HG03460 (cell line): ENCODE data around the gene RYR2.
"Not testable (repeated sequence)": the region's sequence is repeated elsewhere in the genome, so short reads cannot be mapped to it uniquely, and the experiment has no call there.

Experiments used
- ATAC-seq: cut with Tn5 transposase; IDR thresholded peaks from one replicate; pipeline ENCODE4 v1.9.1; 2021; ENCODE audit not compliant: unreplicated experiment

Gene RYR2

DNA sequence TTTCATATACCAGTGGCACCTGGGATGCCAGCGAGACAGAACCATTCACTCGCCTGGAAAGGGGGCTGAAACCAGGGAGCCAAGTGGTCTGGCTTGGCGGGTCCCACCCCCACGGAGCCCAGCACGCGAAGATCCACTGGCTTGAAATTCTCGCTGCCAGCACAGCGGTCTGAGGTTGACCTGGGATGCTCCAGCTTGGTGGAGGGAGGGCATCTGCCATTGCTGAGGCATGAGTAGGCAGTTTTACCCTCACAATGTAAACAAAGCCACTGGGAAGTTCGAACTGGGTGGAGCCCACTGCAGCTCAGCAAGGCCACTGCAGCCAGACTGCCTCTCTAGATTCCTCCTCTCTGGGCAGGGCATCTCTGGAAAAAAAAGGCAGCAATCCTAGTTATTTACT, 778.6 kb downstream of the RYR2 start:
- ATAC-seq: not testable (repeated sequence)

DNA sequence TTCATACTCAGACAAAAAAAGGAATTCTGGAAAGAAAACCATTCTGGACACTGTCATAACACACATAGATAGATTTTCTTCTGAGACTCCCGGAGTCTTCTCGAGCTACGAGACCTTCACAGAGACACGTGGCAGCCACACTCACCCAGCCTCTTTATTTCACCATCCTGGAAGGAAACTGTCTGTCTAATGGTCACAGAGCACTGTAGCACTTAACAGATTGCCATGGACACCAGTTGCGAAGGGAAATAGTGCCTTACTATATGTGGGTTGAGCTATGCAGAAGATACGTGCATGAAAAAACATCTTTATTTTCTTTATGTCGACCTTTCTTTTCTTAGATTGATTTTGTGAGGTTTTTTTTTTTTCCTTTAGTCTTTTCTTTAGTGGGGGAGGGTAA, 790.9 kb downstream of the RYR2 start:
- ATAC-seq: no peak

DNA sequence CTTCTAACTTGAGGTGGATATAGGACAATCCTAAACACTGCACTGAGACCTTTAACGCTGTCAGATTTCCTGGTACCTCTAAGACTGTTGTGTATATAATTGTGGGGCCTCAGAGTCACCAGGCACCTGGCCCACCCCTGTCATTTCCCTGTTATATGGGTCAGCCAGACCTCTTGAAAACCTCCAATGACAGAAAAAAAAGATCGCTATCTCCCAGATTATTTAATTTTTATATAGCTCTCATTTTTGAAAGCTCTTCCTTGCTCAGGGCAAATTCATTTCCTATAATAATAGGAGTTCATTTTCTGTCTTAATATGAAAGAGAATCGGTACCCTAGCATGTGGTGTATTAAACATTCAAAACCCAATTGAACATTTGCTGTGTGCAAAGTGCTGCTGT, 792.1 kb downstream of the RYR2 start:
- ATAC-seq: no peak

DNA sequence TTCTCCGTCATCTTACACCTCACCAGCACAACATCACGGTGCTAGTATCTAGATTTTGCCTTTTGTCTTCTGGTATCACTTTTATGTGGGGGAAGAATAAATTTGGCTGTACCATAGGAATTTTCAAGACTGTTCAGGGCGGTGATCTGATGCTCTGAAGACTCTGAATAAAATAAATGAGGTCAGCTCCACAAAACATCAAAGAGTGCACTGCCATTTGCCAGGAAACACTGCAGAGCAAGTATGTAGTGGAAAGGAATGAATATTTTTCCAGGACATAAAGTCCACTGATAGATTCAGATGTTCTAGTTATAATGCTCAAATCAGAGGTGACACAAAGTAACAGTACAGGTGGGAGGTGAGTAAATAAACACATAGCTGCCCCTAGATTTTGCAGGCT, 792.5 kb downstream of the RYR2 start:
- ATAC-seq: no peak

DNA sequence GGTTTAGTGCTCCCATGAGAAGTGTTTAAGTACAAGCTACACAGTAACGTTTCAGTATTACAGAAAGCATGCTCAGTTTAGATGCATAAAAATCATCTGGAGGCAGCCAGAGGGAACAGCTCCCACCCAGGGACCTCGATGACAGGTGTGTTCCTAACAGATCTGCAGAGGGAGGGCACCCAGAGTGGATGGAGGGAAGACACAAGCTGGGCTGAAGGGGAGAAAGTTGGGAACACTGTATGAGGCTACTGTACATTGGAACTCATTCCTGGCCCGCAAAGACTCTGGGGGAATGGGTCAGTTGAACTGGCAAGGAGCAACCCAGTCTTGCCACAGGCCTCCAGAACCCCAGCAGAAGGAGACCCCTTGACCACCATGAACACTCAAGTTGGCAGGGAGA, 796.3 kb downstream of the RYR2 start:
- ATAC-seq: no peak

DNA sequence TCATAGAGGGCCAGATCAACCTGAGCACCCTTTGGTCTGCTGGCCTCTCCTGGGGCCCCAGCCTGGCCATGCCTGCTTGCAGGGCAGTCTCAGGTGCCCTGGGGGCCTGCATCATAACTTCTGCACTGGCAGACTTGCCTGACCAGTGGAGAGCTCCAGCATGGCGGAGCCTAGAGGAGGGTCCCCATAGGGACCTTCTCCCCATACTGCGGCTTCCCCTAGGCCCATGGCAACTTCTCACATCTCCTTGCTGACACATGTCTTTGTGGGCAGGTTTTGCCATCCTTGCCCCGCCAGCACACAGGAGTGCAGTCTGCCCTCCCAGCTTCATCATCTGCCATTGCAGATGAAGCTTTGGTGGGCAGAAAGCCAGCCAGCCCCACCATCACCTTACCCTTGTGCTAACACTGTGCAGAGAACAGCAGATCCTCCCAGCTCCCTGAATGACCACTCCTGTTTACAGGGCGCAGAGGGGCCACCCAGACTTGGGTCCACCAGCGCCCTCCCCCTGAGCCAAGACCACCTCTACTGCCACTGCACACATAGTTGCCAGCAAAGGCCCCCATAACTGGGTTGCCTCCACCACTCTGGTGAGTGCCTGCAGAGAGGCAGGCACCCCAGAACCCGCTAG, 797.0 kb downstream of the RYR2 start:
- ATAC-seq: no peak

DNA sequence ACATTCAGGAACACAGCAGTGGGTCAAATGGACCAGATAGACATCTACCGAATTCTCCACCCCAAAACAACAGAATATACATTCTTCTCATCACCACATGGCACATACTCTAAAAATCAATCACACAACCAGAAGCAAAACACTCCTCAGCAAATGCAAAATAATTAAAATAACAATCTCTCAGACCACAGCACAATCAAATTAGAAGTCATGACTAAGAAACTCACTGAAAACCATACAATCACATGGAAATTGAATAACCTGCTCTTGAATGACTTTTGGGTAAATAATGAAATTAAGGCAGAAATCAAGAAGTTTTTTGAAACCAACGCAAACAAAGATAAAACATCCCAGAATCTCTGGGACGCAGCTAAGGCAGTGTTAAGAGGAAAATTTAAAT, 799.5 kb downstream of the RYR2 start:
- no peak for ATAC-seq

DNA sequence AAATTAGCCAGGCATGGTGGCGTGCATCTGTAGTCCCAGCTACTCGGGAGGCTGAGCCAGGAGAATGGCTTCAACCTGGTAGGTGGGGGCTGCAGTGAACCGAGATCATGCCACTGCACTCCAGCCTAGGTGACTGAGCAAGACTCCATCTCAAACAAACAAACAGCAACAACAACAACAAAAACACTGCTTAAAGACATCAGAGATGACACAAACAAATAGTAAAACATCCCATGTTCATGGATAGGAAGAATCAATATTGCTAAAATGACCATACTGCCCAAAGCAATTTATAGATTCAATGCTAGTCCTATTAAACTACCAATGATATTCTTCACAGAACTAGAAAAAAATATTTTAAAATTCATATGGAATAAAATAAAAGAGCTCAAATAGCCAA, 801.5 kb downstream of the RYR2 start:
- not testable (repeated sequence) for ATAC-seq

DNA sequence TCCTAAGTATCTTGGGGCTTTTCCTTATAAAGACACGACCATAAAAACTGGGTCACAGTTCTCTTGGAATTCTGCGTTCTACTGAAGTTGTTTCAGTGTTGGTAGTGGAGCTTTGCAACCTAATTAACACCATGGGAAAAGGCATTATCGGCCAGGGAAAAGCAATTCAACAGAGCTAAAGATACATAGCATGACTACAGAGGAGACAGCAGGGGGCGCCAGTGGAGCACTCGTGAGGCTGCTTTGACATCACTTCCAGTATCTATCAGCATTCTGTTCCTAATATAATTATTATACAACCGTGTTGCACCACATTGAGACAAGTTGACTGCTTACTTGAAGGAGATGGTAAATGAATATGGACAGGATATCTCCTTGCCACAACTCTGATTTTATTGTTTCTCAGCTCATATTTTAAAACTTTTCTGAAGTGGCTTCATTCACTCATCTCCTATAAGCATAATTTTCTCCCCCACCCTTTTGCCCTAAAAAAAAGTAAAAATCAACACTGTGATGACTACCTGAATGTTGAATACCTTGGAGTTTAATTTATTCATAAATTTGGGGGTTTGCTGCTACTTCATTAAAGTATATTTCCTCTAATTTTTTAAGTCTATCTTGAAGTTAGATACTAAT, 809.3 kb downstream of the RYR2 start:
- no peak for ATAC-seq

DNA sequence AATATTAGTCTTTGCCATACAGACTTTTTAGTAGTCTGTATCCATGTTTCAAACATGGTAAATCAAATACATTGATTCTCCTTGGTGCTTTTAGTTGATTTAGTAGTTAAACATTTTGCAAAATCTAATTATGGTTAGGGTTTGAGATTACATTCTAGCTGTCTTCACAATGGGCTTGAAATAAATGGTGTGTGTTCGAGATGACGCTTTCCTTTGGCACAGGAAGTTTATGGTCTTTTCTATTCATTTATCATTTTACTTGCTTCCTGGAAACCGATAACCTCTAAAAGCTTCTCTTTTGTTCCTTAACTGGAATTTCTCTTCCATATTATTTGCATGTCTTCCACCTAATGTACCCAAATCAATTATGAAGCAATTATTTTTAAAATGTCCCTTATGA, 810.4 kb downstream of the RYR2 start:
- ATAC-seq: no peak

DNA sequence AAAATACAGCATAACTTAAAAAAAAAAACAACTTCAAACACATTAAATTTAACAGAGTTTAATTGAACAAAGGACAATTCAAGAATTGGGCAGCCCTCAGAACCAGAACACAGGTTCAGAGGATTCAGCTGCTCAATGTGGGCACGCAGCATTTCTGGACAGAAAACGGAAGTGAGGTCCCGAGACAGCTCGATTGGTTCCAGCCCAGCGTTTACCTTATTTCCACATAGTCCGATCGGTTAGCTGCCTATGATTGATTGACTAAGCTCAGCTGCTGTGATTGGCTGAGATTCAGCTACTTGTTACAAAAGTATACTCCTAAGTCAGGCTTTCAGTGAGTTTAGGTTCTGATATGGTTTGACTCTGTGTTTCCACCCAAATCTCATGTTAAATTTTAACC, 815.5 kb downstream of the RYR2 start:
- no peak for ATAC-seq

DNA sequence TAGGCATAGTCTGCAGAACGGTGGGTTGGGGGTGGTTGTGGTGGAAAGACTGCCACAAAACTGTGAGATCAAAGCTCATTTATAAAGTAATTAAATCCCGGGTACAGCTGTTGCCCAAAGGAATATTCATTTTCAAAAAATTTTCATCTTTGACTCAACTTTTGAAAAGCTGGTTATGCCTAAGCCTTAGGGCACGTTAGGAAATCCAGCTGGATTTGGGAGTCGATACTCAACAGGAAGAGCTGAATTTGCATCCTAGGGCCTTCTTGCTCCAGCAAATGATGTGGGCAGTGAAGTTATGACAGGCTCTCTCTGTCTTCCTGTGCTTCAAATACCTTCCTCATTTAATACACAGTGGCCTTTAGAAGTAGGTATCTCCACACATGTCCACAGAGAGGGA, 817.0 kb downstream of the RYR2 start:
- ATAC-seq: no peak

DNA sequence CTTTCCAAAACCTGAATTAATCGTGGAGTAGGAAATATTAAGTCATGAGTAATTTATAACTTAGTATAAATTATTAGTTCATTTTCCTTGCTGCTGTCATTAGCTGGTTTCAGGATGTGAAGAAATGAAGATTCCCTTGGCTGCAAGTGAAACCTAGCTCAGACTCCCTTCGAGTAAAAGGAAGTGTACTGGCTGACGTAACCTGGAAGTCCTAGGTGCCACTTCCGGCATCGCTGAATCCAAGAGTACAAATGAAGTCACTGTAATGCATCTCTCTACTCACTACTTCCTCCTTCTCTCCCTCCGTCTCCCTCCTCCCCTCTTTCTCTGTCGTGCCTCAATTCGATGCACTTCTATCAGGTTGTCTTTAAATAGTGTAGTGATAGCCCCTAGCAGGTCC, 820.0 kb downstream of the RYR2 start:
- ATAC-seq: no peak

DNA sequence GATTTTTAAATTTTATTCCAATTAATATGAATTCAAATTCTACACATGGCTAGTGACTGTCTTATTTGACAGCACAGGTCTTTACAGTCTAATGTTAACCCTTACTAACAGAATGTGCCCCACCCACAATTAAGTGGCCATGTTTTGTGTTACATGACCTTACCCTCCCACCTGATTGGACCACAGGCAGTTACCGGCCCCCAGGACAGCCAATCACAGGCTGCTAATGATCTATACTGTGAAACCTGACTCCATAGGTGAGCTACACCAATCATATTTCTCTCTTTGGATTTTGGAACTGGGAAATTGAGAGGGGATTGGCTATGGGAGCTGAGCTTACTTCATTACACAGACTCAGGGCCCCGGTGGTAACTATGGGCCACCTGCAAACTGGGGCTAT, 821.2 kb downstream of the RYR2 start:
- ATAC-seq: no peak

DNA sequence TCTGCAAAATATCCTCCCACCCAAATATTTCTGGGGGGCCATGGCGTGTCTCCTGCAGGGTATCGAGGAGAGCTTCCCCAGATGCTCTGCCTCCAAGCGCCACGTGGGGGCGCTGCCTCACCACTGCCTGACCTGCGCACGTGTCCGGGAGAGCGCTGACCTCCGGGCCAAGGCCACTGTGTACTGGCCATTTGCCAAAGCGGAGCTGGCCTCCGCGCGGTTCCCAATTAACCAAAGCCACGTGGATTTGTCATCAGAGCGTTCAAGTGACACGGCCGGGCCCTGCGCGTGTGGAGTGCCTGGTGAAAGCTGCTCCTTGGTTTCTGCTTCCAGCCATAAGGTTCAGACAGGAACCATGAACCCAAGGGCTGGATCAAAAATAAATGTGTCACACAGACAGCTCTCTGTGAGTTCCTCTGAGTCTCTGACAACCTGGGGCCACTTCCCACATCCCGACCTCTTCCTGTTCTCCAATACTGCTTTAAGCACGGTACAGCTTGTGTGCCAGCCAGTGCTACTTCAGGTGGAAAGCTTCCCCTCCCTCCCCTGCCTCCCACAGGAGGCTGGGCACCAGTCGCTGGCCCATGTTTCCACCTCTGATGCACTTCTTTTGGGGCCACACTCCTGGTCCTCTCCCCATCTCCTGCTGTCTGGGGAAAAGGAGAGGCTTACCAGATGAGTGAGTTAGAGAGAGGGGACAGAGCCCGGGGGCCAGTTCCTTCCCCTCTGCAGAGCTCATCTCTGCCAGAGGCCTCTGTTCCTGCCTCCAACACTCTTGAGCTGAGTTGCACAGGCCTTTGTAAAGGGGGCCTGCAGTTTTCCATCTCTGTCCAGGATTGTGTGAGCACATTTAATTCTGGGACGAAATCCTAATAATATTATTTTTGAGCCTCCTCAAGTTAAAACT, 822.6 kb downstream of the RYR2 start:
- peak; percentile 75 for ATAC-seq

DNA sequence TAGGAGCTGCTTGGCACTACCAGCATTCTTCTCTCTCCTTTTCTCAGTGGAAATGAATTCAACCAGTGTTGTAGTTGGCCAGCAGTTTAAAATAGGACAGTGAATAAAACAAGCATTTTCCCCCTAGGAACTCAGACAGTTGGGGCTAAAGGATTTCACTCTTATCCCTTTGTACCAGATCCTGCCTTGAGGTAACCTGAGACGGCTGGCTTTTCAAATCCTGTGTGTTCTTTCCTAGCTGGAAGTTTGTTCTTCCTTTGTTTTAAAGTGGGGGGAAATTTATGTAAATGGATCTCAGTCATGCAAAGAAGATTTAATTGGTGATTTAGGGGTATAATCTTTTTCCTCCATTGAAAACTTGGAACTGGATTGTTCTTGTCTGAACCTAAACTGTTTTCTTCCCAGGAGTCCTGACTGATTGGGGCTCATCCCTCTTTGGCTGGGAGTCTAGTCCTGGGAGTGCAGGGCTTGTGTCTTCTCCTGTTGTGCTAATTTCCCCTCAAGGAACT, 825.5 kb downstream of the RYR2 start:
- no peak for ATAC-seq

DNA sequence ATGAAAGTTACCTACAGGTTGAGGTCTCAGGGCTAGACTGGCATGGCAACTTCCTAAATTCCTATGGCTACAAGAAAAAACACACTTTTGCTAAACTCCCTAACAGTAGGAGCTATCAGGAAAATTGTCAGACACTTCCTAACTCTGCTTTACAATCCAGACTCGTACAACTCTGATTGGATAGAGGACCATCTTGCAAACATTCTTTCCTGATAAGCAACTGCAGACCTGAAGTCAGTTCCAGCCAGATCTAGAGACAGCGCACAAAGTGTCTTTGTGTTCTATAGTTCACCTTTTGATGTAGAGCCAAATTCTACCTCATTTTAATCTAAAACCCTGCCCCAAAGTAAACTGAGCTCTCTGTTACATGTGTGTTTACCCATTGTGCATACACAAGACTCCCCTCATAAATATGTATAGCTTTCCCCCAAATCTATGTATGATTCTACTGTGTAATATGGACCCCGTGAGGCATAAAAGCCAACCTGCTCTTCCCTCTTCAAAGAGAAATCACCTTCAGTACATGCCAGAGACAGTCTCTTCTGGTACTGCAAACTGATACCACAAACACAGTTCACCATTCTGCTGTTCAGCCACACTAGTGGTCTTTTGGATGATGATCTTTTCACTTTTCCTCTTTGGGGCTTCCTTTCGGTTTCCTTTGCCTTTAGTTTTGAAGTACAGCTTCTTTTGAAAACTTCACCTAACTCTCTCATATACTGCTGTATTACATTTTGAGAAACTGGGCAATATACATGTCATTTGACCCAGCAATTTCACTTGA, 827.0 kb downstream of the RYR2 start:
- no peak for ATAC-seq

DNA sequence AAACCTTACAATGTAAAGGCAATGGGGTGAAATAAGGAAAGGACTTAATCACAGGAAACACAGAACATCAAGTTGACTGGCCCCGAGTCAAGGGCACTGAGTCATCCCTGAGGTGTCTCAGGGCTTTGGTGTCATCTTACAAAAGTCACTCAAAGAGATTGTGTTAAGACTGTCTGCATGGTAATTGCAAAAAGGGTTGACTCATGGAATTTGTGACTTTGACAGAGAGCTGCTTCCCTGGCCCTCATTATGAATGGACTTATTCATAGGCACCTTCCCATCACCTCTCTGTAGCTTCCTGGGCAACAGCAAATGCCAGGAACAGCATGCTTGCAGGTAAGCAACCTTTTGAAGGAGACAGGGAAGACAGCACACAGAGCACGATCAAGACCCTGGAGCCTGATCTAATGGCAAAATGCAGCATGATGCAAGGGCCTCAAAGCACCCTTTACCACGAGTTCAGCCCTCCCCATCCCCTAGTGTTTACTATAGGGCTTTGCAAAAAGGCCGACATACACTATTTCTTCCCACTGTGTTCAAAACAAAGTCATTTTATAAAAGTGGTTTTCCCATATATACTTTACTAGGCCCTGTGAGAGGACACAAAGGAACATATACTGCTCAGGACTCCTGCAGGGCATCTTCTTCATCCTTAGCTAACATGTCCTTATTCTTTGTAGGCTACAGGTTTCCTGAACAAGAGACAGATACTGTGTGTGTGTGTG, 831.7 kb downstream of the RYR2 start:
- no peak for ATAC-seq

DNA sequence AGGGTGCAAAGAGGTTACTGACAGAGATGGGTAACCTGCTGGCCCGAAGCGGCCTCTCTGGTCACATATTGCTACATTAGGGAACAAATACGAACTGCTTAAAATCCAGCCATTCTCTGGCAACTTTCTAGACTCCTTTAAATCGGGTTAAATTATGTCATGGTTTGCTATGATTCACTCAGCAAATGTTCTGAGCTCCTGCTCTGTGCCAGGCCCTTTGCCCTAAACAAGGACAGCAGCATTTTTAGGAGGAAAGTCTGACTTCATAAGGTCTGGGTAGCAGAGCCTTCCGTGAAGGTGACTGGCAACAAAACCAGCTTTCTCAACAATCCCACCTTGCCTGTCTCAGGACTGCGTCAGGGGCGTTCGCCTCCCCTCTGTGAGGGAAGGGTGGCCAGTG, 833.3 kb downstream of the RYR2 start:
- ATAC-seq: no peak

DNA sequence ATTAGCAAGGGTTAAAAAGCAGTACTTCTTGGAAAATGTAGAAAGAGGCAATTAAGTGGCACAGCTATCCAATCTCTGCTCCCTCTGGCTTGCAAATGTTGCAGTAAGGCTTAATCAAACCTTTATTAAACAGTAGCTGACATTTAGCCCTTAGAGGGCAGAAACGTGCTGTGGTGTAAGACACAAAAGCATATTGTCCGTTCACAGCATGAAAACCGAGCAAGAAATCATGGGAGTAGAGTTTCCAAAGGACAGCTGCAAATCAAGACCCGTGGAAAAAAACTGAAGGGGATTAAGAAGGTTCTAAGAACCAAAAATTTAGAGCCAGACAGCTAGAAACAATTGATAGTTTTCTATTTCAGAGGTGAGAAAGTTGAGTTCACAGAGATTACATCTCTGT, 835.6 kb downstream of the RYR2 start:
- ATAC-seq: no peak

DNA sequence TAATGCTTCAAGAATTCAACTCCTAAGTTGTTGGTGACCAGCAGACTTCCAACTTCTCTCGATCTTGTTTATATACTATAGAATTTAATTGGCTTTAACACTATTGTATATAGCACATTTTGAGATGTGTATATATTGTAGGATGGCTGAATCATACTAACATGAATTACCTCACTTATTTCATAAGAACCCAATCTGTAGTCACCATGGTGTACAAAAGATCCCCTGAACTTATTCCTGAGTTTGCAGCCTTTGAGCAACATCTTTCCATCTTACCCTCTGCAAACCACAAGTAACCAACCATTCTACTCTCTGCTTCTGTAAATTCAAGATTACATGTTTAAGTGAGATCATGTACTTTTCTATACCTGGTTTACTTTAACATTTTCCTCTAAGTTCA, 836.4 kb downstream of the RYR2 start:
- no peak for ATAC-seq
